OCI-LY3 (cell line): Measurements from ENCODE around the gene PNPLA3.
A peak's percentile ranks its signal among the peaks of the same experiment; 100 is the strongest.

Experiments
- H2AFZ ChIP-seq: fragments of 200-600, 300-600 bp; shearing (Covaris generic); 2 replicates; pipeline ENCODE4 v1.6.0; 2014; ENCODE audit warnings: antibody characterized with exemption, low read depth, low read length
- H3K27ac ChIP-seq: fragments of 200-600, 300-600 bp; sonication (generic); 2 replicates; pipeline ENCODE4 v1.5.1; 2014; ENCODE audit warnings: mild to moderate bottlenecking, low read length, moderate library complexity, mixed read lengths
- H3K27me3 ChIP-seq: fragments of 200-600, 300-600 bp; sonication (generic); 2 replicates; pipeline ENCODE4 v1.6.1; 2014; ENCODE audit warnings: low read depth, low read length, mixed read lengths
- H3K36me3 ChIP-seq: fragments of 200-600, 300-600 bp; sonication (generic); replicated peaks from 2 replicates; pipeline ENCODE3; 2014; ENCODE audit warnings: low read depth, low read length, mixed read lengths
- H3K4me1 ChIP-seq: fragments of 300-600, 200-600 bp; sonication (generic); 2 replicates; pipeline ENCODE4 v1.6.1; 2014; ENCODE audit warnings: low read length, mixed read lengths
- H3K4me2 ChIP-seq: fragments of 200-600, 300-600 bp; sonication (generic); 2 replicates; pipeline ENCODE4 v1.6.1; 2014; ENCODE audit warnings: low read length, mixed read lengths
- H3K4me3 ChIP-seq: fragments of 300-600, 200-600 bp; sonication (generic); 2 replicates; pipeline ENCODE4 v1.5.1; 2014; ENCODE audit warnings: antibody characterized with exemption, mild to moderate bottlenecking, low read length, moderate library complexity
- H3K79me2 ChIP-seq: fragments of 300-600, 200-600 bp; shearing (Covaris generic); 2 replicates; pipeline ENCODE4 v1.6.1; 2014; ENCODE audit warnings: mild to moderate bottlenecking, low read length, mixed read lengths
- H3K9ac ChIP-seq: fragments of 300-600, 200-600 bp; shearing (Covaris generic); 2 replicates; pipeline ENCODE4 v1.6.0; 2014; ENCODE audit warnings: mild to moderate bottlenecking, low read length, moderate library complexity
- H3K9me3 ChIP-seq: fragments of 200-600, 300-600 bp; shearing (Covaris generic); 2 replicates; pipeline ENCODE4 v1.6.1; 2014; ENCODE audit warnings: low read length, mixed read lengths; ENCODE audit not compliant: insufficient read depth
- H4K20me1 ChIP-seq: fragments of 200-600, 300-600 bp; sonication (generic); 2 replicates; pipeline ENCODE4 v1.6.1; 2016; ENCODE audit warnings: low read length, mixed read lengths; ENCODE audit not compliant: insufficient read depth
- CTCF ChIP-seq: fragments of 200-600, 300-600 bp; sonication (generic); IDR thresholded peaks from 2 replicates; pipeline ENCODE4 v1.5.1; 2014; ENCODE audit warnings: antibody characterized with exemption, low read length, low read depth
- EZH2phosphoT487 ChIP-seq: fragments of 200-600 bp; shearing (Covaris generic); IDR thresholded peaks from 2 replicates; pipeline ENCODE4 v1.6.1; 2018; ENCODE audit warnings: antibody characterized with exemption, mixed run types, low read depth

PNPLA3 gene

GRCh38 chr22:43883719-43884415, 39.7 kb upstream of the PNPLA3 start:
- no peaks in the 10 kb centered on the region for H3K9me3 ChIP-seq
- H3K4me3 ChIP-seq: no peak overlapping the region
- no peaks in the 10 kb centered on the region for H3K79me2 ChIP-seq
- H3K9ac ChIP-seq: no peak overlapping the region
- H3K36me3 ChIP-seq: no peaks in the 10 kb centered on the region
- no peaks in the 10 kb centered on the region for H4K20me1 ChIP-seq
- H3K4me1 ChIP-seq: peaks cover 4% of the 10 kb centered on the region
- H3K27me3 ChIP-seq: peaks cover 2% of the 10 kb centered on the region
- no peak overlapping the region for H3K27ac ChIP-seq
- H3K4me2 ChIP-seq: no peak overlapping the region
- TF ChIP-seq CTCF (no peak), EZH2phosphoT487 (no peak)
- H2AFZ ChIP-seq: no peak overlapping the region

GRCh38 chr22:43884600-43885318, 38.8 kb upstream of the PNPLA3 start:
- H3K4me1 ChIP-seq: peaks cover 4% of the 10 kb centered on the region
- H3K9me3 ChIP-seq: no peaks in the 10 kb centered on the region
- H3K9ac ChIP-seq: peak overlapping the region; percentile 34
- no peak overlapping the region for H3K27ac ChIP-seq
- TF ChIP-seq CTCF (peak; percentile 87), EZH2phosphoT487 (no peak)
- no peaks in the 10 kb centered on the region for H4K20me1 ChIP-seq
- peaks cover 5% of the 10 kb centered on the region for H3K27me3 ChIP-seq
- peak overlapping the region; percentile 68 for H3K4me3 ChIP-seq
- H3K36me3 ChIP-seq: no peaks in the 10 kb centered on the region
- H3K79me2 ChIP-seq: no peaks in the 10 kb centered on the region
- H2AFZ ChIP-seq: peak overlapping the region; percentile 96
- peak overlapping the region; percentile 76 for H3K4me2 ChIP-seq

GRCh38 chr22:43885319-43885671, 38.3 kb upstream of the PNPLA3 start:
- H3K9ac ChIP-seq: no peak overlapping the region
- peak overlapping the region; percentile 76; the same call in 1 of the 2 replicates for H3K4me2 ChIP-seq
- no peak overlapping the region for H3K27ac ChIP-seq
- H3K4me1 ChIP-seq: peaks cover 4% of the 10 kb centered on the region
- no peaks in the 10 kb centered on the region for H3K9me3 ChIP-seq
- no peaks in the 10 kb centered on the region for H4K20me1 ChIP-seq
- H3K79me2 ChIP-seq: no peaks in the 10 kb centered on the region
- H2AFZ ChIP-seq: no peak overlapping the region
- H3K36me3 ChIP-seq: no peaks in the 10 kb centered on the region
- peaks cover 5% of the 10 kb centered on the region for H3K27me3 ChIP-seq
- TF ChIP-seq CTCF: no peak
- TF ChIP-seq EZH2phosphoT487: no peak
- no peak overlapping the region for H3K4me3 ChIP-seq

GRCh38 chr22:43885786-43886185, 37.8 kb upstream of the PNPLA3 start:
- no peak overlapping the region for H3K4me2 ChIP-seq
- H3K79me2 ChIP-seq: no peaks in the 10 kb centered on the region
- H3K27ac ChIP-seq: no peak overlapping the region
- H3K4me1 ChIP-seq: peaks cover 4% of the 10 kb centered on the region
- H3K4me3 ChIP-seq: no peak overlapping the region
- TF ChIP-seq EZH2phosphoT487 (no peak), CTCF (no peak)
- no peak overlapping the region for H2AFZ ChIP-seq
- H3K9ac ChIP-seq: no peak overlapping the region
- no peaks in the 10 kb centered on the region for H3K36me3 ChIP-seq
- H4K20me1 ChIP-seq: no peaks in the 10 kb centered on the region
- peaks cover 5% of the 10 kb centered on the region; the same call in 1 of the 2 replicates for H3K27me3 ChIP-seq
- no peaks in the 10 kb centered on the region for H3K9me3 ChIP-seq
